GM18907 (cell line): ENCODE results near the gene CC2D1A.

Source experiments
- ATAC-seq: cut with Tn5 transposase; IDR thresholded peaks from one replicate; pipeline ENCODE4 v1.9.1; 2021; ENCODE audit warnings: mild to moderate bottlenecking, moderate library complexity; ENCODE audit not compliant: unreplicated experiment

Gene CC2D1A

DNA sequence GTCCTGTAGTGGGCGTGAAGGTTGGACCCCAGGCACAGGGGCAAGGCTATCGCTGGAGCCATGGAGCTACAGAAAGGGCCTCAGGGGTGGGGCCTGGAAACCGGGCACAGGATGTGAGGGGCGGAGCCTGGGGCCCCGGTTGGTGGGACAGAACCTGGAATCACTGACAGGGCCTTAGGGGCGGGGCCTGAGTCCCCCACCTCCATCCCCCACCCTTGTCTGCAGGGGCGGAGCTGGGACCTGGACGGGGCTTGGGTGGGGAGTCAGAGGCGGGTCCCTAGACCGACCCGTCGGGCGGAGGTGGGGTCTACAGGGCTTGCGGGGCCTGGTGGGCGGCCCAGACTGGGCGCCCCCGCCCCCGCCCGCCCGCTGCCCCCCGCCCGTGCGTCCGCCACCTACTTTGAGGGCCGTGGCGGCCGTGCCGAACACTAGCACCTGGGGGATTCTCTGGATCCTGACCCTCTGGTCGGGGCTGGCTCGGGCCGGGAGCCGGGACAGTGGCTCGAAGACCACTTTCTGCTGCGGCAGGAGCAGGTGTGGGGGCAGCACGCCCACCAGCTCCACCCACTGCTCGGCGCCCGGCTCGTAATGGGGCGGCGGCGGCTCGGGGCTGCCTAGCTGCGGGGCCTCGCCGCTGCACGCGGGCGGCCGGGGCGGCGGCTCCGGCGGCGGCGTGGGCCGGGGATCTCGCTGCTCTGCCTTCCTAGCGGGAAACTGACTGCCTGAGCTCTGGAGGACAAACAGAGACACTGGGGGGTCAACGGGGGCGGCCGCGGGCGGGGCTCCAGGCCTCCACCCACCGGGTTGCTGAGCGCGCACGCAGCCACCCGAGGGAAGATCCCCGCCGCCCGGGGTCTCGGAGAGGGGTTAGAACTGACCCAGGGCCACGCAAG, 72.6 kb downstream of the CC2D1A start:
- no peak for ATAC-seq

DNA sequence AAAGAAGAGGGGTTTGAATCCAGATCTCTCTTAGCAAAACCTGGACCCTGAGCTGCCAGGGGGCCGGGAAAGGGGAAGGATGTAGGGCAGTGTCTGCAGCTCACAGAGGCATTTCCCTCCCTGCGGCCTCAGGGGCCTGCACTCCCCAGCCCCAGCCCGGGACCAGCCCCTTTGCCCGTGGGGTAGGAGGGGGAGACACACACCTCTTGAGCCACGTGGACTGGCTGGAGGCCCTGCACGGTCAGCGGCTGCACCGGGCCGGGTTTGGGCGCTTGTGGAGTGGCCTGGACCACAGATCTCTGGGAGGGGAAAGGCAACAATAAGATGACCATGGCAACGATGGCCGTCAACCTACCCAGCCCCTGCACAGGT, 73.2 kb downstream of the CC2D1A start:
- ATAC-seq = no peak

DNA sequence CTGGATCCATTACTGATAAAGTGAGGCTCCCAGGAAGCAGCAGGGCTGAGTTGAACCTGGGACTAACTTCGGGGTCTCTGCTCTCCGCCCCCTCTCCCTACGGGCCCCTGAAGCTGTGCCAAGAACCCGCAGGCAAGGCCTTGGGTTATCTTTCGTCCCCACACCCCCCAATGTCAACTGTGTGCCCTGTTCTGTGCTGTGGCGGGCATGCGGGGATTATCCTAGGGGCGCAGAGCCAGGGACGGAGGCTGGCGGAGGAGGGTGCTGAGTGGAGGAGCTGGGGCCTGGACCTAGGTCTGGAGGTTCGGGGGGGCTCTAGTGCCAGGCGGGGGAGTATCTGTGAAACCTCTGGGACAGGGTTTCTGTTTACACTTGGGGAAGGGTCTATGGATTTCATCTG, 73.7 kb downstream of the CC2D1A start:
- no peak for ATAC-seq

DNA sequence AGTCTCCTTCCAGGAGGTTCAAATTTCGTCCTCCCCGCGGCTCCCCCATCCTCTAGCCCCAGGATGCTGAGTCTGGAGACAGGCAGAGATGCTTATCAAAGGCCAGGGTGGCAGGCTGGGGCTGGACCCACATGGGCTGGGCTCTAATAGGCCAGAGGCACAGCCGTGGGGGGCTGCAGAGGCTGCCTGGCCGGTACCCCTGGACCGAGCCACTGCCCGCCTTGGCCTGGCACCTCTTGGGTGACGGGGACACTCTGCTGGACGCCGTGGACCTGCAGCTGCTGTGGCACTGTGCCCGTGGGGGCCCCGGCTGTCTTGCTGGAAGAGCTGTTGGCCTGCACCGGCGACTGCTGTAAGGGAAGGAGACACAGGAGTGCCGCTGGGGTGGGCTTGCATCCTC, 74.3 kb downstream of the CC2D1A start:
- ATAC-seq = no peak
